Right ventricle myocardium inferior (tissue), 1 donor: ENCODE results near the gene NCAPH2. TPM values are rescaled to one million over a fixed set of nuclear protein-coding genes. Genes with fewer than 3 reads are reported as not detected.

Experiments used
- ATAC-seq: fragments of 200-7000 bp; cut with Tn5 transposase; one replicate; pipeline ENCODE4 v1.9.1; 2020; ENCODE audit warnings: mild to moderate bottlenecking, moderate library complexity
- DNase-seq: peaks from one replicate; pipeline ENCODE4 v3.0.0; 2021; ENCODE audit errors: missing footprints
- intact Hi-C: fragments of 100-400 bp; cut with DNase I; formaldehyde crosslinking; loops from one replicate; pipeline ENCODE4 v1.11.0; 2022
- total RNA-seq: library from RNA; stranded (reverse); fragmentation: NEBNext Ultra II Directional; extraction: Animal tissue kit (Norgen Biotek cat#: 25700); gene quantifications from one replicate; pipeline ENCODE4 v1.2.1, GENCODE V29; 2021
- donor health status: DM: no; HTN: yes; CAD: no; lungs with severe emphysema.

NCAPH2 gene
- total RNA-seq, 1 donor from 2014 or later, result 26.7 TPM

DNA sequence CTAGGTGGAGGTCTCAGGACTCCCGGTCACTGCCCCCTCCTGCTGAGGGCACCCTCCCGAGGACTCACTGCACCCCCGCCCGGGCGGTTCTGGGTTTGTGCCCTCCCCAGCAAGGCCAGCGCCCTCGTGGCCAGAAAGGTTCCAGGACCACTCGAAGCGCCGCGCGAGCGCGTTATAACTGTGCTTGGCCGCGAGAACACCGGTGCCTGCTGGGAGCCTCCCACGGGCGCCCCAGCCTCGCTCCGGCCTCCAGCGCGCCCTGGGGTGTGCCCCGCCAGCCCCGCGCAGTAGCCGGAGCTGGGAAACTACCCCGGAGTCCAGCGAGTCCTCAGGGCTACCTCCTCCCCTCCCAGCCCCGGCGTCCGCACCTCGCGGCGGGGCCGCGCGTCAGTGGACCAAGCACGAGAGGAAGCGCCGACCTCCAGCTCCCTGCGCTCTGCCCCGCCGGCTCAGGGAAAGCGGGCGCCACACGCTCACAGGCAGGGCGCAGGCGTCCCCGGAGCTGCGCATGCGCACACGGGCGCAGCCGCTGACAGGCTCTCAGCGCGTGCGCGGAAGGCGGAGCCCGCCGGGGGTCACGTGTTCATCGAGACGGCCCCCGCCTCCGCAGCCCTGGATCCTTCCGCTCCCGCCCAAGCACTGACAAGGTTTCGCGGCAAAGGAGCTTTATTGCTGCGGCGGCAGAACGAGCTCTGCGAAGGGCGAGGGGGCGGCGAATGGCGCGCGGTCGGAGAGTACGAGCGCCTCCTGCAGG lies 17.3 kb downstream of the NCAPH2 start, which contains the start of gene SCO2:
Gene SCO2, minus strand, starts transcription at position 495 of the 754 bp plus-strand sequence. CDS start 1,187 bp downstream, outside the sequence.
- ATAC-seq (peak; percentile 66), DNase-seq (peak; percentile 99)
- intact Hi-C loops, result loop anchor here (5.0 kb wide), 1 partner anchor 97 kb away; no protein-coding TSS in a partner anchor

- DNase-seq, result no peak
- intact Hi-C loops, result loop anchor here (5.0 kb wide), 1 partner anchor 97 kb away; no protein-coding TSS in a partner anchor
- peak; percentile 16 for ATAC-seq
These were observed 17.8 kb downstream of the NCAPH2 start for GRCh38 chr22:50525858-50526107.

DNA sequence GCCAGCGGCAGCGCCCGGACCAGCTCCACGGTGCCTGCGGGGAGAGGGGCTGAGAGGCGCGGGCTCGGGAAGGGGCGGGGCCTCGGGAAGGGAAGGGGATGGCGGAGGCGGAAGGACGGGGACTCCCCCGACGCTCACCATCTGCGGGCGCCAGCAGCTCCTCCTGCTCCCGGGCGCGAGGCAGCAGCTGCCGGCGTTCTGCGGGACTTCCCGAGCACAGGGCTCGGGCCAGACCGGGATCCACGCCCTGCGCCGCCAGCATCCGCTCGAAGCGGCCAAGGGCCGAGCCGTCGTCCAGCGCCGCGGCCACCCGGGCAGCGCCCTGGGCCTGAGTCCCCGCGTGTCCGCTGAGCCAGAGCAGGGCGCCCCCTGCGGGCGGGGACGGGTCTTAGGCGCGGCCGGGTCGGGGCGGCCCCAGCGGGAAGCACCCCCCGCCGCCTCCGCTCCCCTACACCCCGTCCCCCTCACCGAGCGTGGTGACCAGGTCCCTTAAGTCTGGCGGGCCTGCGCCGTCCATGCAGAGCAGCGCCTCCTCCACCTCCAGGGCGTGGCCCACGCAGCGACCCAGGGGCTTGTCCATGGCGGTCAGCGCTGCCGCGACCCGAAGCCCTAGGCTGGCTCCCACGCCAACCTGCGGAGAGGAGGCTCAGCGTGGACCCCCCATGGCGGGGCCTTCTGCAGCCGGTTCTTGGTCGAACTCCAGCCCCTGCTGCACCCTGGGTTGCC lies 18.2 kb downstream of the NCAPH2 start:
- peak; percentile 92 for DNase-seq
- intact Hi-C loops, result loop anchor here (5.0 kb wide), 1 partner anchor 96 kb away; no protein-coding TSS in a partner anchor
- ATAC-seq, result peak; percentile 23

DNA sequence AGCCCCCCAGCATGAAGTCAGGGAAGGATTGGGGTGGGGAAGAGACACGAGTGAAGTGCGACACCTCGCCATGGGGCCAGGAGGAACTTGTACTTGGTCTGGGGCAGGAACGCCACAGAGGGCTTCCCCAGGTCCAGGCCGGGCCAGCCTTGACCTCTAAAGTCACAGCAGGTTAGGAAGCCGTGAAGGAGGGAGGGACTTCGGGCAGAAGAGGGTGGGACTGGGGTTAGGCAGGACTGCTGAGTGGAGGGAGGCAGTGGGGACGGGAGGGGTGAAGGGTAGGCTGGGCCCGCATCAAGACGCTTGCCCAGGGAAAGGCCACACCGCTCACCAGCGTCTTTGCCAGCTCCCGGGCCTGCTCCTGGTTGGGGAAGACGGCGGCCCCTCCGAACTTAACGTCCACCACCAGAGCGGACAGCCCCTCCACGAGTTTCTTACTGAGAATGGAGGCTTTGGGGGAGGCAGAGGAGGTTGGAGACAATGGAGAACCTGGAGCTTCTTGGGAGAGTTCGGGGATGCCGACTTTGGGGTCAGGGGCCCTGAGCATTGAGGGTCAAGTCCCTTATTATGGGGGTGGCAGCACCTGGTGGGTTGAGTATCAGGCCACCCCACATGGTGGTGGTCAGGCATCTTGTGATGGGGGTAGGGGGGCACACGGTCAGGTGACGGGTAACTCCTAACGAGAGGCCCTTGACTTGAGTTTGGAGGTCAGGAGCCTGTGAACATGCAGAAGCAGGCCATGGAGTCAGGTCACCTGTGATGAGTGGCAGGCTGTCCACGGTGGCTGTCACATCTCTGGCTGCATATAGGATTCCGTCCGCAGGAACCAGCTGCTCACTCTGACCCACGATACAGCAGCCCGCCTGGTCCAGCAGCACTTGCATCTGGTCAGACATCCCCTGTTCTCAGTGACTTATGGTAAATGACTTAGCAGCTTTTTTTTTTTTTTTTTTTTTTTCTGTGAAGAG lies 19.1 kb downstream of the NCAPH2 start:
- peak; percentile 83 for DNase-seq
- peak; percentile 11 for ATAC-seq
- intact Hi-C loops, result loop anchor here (5.0 kb wide), 1 partner anchor 95 kb away; no protein-coding TSS in a partner anchor

DNA sequence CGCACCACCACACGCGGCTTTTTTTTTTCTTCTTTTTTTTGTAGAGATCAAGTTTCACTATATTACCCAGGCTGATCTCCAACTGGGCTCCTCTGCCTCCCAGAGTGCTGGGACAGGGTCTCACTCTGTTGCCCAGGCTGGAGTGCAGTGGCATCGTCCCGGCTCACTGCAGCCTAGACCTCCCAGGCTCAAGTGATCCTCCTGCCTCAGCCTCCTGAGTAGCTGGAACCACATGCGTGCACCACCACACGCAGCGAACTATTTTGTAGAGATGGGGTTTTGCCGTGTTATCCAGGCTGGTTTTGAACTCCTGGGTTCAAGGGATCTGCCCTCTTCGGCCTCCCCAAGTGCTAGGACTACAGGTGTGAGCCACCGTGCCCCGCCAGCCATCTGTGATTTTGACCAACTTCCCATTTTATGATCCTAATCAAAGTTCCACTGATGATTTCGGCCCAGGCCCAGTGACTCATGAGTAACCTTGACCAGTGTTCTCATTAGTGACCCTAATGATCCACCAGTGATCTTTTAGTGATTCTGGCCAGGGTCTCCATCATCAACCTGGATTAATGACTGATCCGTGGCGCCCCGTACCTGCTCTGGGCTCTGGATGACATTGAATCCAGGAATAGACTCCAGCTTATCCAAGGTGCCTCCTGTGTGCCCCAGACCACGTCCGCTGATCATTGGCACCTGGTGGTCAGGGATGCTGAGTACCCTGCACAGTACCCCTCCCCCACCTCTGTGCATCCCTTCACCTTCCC lies 20.1 kb downstream of the NCAPH2 start:
- DNase-seq (peak; percentile 65), ATAC-seq (no peak)
- intact Hi-C loops, result loop anchor here (5.0 kb wide), 1 partner anchor 94 kb away; no protein-coding TSS in a partner anchor

DNA sequence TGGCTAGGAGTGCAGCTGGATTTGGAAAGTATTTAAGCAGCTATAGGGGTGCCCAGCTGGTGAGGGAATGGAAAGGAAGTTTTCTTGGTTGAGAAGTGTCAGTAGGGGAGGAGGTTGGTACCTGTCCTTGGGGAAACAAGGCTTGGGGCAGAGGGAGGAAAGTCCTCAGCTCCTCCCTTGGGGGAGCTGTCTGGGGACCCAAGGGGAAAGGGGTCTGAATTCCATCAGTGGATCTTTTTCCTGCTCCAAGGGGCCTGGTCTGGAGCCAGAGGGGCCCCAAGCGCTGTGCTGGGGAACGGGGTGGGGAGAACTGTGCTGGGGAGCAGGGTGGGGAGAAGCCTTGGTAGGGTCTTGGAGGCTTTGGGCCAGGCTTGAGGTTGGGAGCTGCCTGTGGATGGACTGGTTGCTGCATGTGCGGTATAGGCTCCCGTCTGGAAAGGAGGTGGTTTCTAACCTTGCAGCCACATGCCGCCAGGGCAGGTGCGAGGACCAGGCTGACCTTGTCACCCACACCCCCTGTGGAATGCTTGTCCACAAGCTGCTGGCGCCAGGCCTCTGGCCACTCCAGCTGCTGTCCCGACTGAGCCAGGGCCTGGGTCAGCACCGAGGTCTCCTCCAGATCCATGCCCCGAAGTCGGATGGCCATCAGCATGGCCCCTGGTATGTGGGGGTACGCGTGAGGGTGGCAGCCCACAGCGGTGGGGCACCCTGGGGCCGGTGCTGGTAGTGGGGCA lies 20.8 kb downstream of the NCAPH2 start:
- ATAC-seq (no peak), DNase-seq (peak; percentile 73)
- intact Hi-C loops, result loop anchor here (5.0 kb wide), 1 partner anchor 93 kb away; no protein-coding TSS in a partner anchor

DNA sequence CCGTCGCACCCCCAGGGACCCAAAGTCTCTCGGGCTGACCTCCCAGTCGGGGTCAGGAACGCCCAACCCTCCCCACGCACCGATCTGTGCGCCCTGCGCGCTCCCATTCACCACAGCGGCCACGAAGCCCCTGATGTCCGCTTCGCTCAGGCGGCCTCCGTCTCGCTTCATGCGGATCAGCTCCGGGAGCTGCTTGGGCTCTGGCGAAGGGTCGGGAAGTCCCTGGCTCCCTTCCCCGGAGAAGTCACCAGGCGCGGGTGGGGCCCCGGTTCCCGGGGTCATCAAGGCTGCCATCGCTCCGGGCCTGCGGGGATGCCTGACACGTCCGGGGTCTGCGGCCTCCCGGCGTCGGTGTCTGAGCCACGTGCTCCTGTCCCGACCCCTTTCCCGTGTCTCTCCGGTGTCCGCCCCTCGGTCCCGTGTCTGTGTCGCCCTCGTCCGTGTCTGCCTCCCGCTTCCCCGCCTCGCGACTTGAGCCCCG lies 21.4 kb downstream of the NCAPH2 start:
- DNase-seq, result peak; percentile 83
- intact Hi-C loops, result loop anchor here (5.0 kb wide), 1 partner anchor 93 kb away; no protein-coding TSS in a partner anchor
- no peak for ATAC-seq

DNA sequence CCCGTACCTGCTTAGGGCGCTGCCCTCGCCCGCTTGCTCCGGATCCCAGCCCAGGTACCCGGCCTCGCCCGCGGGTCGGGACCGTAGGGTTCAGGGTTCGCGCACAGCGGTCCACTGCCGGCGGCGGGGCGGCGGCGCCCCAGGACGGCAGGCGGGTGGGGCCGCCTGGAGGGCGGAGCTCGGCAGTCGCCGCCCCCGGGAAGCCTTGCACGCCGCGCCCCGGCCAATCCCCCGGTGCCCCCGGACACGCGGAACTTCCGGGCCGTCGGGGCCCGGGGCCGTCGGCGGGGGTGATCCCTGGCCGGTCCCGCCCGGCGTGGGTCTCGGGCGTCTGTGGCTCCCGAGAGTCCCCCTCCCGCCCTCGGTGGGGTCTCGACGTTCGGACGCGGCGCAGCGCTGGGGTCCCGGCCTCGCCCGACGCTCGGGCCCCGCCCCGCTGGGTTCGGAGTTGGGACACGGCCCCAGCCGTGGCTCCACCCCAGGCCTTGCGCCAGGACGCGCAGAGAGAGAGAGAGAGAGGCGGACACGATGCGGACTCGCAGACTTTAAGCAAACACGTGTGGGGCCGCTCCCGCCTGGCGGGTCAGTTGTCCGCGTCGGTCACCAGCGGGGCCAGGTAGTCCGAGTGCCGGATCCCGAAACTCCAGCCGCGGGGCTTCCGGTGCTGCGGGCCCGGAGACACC lies 22.0 kb downstream of the NCAPH2 start, which contains the start of gene TYMP:
Gene TYMP, minus strand, starts transcription at position 116 of the 683 bp plus-strand sequence. CDS start 303 bp downstream, outside the sequence.
- DNase-seq, result peak; percentile 96
- intact Hi-C loops, result loop anchor here (5.0 kb wide), 1 partner anchor 92 kb away; no protein-coding TSS in a partner anchor
- peak; percentile 55 for ATAC-seq

- ATAC-seq (no peak), DNase-seq (no peak)
These were observed 22.5 kb downstream of the NCAPH2 start for GRCh38 chr22:50530580-50530876.

DNA sequence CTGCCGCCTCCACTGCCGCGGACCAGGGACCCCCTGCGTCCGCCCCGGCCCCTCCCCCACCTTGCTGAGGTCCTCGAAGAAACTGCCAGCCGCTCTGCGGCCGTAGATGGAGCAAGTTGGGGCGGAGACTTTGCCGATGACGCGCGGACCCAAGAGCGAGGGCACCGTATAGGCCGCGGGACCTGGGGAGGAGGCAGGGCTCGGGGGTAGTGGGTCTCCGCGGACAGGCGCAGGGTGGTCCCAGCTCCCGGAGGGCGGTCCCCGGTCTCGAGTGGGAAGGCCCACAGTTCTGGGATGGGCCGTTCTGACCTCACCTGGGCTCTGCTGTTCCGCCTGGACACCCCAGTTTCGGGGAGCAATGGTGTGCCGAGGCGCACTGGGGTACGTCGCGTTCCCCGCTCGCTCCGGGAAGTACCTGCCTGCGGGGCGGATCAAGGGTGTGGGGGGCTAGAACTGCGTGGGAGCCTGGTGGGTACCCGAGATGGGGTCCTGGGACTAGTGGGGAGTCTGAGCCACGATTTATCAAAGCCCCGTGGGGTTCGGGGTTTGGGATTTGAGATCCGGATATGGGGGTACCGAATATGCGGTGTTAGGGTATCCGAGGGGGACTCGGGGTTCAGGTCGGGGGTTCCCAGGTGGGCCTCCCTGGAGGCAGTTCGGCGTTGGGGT lies 23.0 kb downstream of the NCAPH2 start:
- intact Hi-C loops, result no loop called here
- peak; percentile 51 for ATAC-seq
- peak; percentile 96 for DNase-seq

More at GRCh38 chr22:50530580-50530876, 22.5 kb downstream of the NCAPH2 start:
- intact Hi-C loops, result no loop called here

GRCh38 chr22:50531546-50531961 lies 23.5 kb downstream of the NCAPH2 start:
- intact Hi-C loops, result no loop called here
- ATAC-seq, result peak; percentile 18
- DNase-seq, result peak; percentile 92

GRCh38 chr22:50531962-50532674 lies 24.1 kb downstream of the NCAPH2 start:
- intact Hi-C loops, result no loop called here
- peak; percentile 91 for DNase-seq
- peak; percentile 56 for ATAC-seq

DNA sequence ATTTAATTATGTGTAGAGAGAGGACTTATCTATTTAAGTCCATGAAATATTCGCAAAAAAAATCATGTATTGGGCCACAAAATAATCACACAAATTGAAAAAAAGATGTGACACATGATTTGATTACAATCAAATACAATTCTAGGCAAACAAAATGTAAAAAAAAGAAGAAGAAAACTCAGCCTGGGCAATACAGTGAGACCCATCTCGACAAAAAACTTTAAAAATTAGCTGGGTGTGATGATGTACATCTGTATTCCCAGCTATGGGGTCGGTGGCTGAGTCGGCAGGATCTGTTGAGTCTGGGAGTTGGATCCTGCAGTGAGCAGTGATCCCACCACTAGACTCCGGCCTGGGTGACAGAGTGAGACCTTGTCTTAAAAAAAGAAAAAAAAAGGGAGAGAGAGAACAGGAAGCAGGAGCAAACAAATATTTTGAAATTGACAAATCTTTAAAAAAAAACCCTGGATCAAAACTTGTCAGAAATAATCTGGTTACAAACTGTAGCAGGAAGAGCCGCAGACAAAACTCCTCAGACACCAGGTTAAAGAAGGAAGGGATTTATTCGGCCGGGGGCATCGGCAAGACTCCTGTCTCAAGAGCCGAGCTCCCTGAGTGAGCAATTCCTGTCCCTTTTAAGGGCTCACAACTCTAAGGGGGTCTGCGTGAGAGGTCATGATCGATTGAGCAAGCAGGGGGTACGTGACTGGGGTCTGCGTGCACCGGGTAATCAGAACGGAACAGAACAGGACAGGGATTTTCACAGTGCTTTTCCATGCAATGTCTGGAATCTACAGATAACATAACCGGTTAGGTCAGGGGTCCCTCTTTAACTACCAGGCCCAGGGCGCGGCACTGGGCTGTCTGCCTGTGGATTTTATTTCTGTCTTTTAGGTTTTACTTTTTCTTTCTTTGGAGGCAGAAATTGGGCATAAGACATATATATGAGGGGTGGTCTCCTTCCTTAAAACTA lies 25.1 kb downstream of the NCAPH2 start:
- DNase-seq, result peak; percentile 33
- intact Hi-C loops, result no loop called here

More for the DNA sequence above, 25.1 kb downstream of the NCAPH2 start:
- no peak for ATAC-seq
